Esophagus muscularis mucosa (tissue), 4 donors: ENCODE data around the gene ST3GAL3. TPM values are rescaled to one million over a fixed set of nuclear protein-coding genes. Genes with fewer than 3 reads are reported as not detected.

Source experiments
- DNase-seq: peaks from one replicate; pipeline ENCODE4 v3.0.0-alpha.2; 2017; ENCODE audit errors: extremely low spot score
- H3K27ac ChIP-seq, 4 donors: fragments of 200-600 bp; sonication (generic); replicated peaks in 1 of 4; 1 replicate in 3 of 4; 2 replicates in 1 of 4; pipeline ENCODE4 v1.5.1; 2016 to 2019; ENCODE audit warnings: mild to moderate bottlenecking in 1 of 4
- H3K27me3 ChIP-seq, 4 donors: fragments of 200-600 bp; sonication (generic); one replicate each; pipeline versions ENCODE4 v1.5.1 to v1.6.0; 2016 to 2019
- H3K36me3 ChIP-seq, 4 donors: fragments of 200-600 bp; sonication (generic); one replicate each; pipeline ENCODE4 v1.5.1; 2016 to 2019
- H3K4me1 ChIP-seq, 4 donors: fragments of 200-600 bp; sonication (generic); one replicate each; pipeline ENCODE4 v1.5.1; 2016 to 2019
- H3K4me3 ChIP-seq, 4 donors: fragments of 200-600 bp; sonication (generic); 1 replicate in 2 of 4; 2 replicates in 2 of 4; pipeline ENCODE4 v1.5.1; 2016 to 2019; ENCODE audit warnings: mild to moderate bottlenecking in 4 of 4, moderate library complexity in 1 of 4
- H3K9me3 ChIP-seq, 4 donors: fragments of 200-600 bp; sonication (generic); 1 replicate in 3 of 4; 2 replicates in 1 of 4; pipeline ENCODE4 v1.5.1; 2016 to 2019
- CTCF ChIP-seq, 3 experiments: fragments of 200-600 bp in 2 of 3; fragments of 450-650 bp in 1 of 3; sonication (generic) in 2 of 3; IDR thresholded peaks; one replicate each; pipeline ENCODE4 v1.5.1; 2017 to 2019; ENCODE audit warnings: antibody characterized with exemption in 3 of 3, mild to moderate bottlenecking in 2 of 3, moderate library complexity in 1 of 3
- EP300 ChIP-seq: sonication (generic); formaldehyde crosslinking; IDR thresholded peaks from one replicate; pipeline ENCODE4 v1.6.1; 2017; ENCODE audit warnings: antibody characterized with exemption
- POLR2A ChIP-seq: fragments of 450-650 bp; IDR thresholded peaks from one replicate; pipeline ENCODE4 v1.6.1; 2017; ENCODE audit warnings: antibody characterized with exemption, moderate library complexity, mild to moderate bottlenecking, low read depth
- POLR2AphosphoS5 ChIP-seq, 2 donors: sonication (generic); formaldehyde crosslinking; IDR thresholded peaks; one replicate each; pipeline ENCODE4 v1.6.1; 2017; ENCODE audit warnings: antibody characterized with exemption in 2 of 2
- WGBS: methylation state at CpG from one replicate; pipeline ENCODE4 v1.1.5; 2018; 5-methylcytosine and 5-hydroxymethylcytosine counted together
- intact Hi-C: fragments of 100-400 bp; cut with DNase I; formaldehyde crosslinking; loops from one replicate; pipeline ENCODE4 v1.15.1; 2023
- total RNA-seq, 4 donors: library from RNA; depleted of rRNA; stranded (reverse); fragments of >200 nt; gene quantifications; one replicate each; pipeline versions ENCODE4 v1.1.0 to v1.2.1, GENCODE V29; 2016

The ST3GAL3 gene
- total RNA-seq, 4 donors from 2014 or later = 23.3 to 37.1 (median 30.1) TPM

DNA sequence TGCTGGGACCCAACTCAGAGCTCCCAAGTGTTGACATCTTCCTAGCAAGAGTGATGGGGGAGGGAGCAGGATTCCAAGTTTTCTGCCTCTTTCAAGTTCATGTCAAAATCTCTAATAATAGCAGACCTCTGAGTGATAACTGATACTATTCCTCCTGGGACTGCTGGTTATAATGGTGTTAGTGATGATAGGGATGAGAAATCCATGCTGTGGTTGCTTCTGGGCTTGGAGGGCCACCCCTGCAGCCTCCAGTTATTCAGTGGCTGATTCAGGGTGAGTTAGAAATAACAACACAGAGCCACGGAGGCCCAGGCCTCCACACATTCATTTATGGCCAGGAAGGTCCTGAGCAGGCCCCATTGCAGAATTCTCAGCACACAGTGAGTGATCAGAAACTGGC lies 185.7 kb downstream of the ST3GAL3 start:
- Histone ChIP-seq H3K9me3 (no peaks in the 10 kb centered on the region), H3K36me3 (peaks cover 0 to 34% (median 4%) of the 10 kb centered on the region in 4 donors), H3K27me3 (no peaks in the 10 kb centered on the region), H3K4me3 (no peak overlapping the region), H3K27ac (no peak overlapping the region), H3K4me1 (peaks cover 0 to 5% (median 1%) of the 10 kb centered on the region in 4 donors)
- WGBS = 80% methylated on average over 1 of the region's 1 CpG
- no peak for TF ChIP-seq CTCF (IDR thresholded peaks at IDR 0.05)
- TF ChIP-seq EP300 = no peak
- no peak for TF ChIP-seq POLR2A
- no peak for TF ChIP-seq POLR2AphosphoS5 (IDR thresholded peaks at IDR 0.05)
- DNase-seq = no peak
- intact Hi-C loops = no loop called here

DNA sequence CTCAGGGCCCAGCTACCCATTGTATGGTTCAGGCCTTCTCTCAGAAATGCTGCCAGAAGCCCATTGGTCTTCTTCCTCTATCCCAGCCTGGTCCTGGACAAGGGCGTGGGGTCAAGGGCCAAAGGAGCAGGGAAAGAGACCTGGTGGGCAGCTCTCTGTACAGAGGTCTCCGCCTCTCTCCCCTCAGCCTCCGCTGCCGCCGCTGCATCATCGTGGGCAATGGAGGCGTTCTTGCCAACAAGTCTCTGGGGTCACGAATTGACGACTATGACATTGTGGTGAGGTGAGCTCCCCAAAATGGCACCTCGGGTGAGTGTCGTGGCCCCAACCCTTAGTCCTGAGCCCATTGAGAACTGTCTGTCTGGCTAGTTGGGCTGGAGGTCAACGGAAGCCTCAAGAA lies 191.6 kb downstream of the ST3GAL3 start:
- H3K36me3 ChIP-seq = peaks cover 14 to 70% (median 36%) of the 10 kb centered on the region in 4 donors
- no peaks in the 10 kb centered on the region for H3K9me3 ChIP-seq
- no peaks in the 10 kb centered on the region for H3K4me1 ChIP-seq
- TF ChIP-seq POLR2A = no peak
- TF ChIP-seq POLR2AphosphoS5 (IDR thresholded peaks at IDR 0.05) = no peak
- TF ChIP-seq EP300 = no peak
- 100% methylated on average over 2 of the region's 12 CpGs for WGBS
- no peak overlapping the region for H3K27ac ChIP-seq
- intact Hi-C loops = no loop called here
- H3K4me3 ChIP-seq = no peak overlapping the region
- H3K27me3 ChIP-seq = no peaks in the 10 kb centered on the region
- DNase-seq = no peak

- H3K36me3 ChIP-seq = peaks cover 14 to 57% (median 38%) of the 10 kb centered on the region in 4 donors
- TF ChIP-seq EP300 = no peak
- TF ChIP-seq POLR2A = no peak
- no peak for TF ChIP-seq CTCF (IDR thresholded peaks at IDR 0.05)
- TF ChIP-seq POLR2AphosphoS5 (IDR thresholded peaks at IDR 0.05) = no peak
- 100% methylated on average over 3 of the region's 3 CpGs for WGBS
- intact Hi-C loops = no loop called here
- no peaks in the 10 kb centered on the region for H3K27me3 ChIP-seq
- no peak overlapping the region for H3K4me3 ChIP-seq
- H3K27ac ChIP-seq = no peak overlapping the region
- DNase-seq = no peak
- no peaks in the 10 kb centered on the region for H3K9me3 ChIP-seq
- H3K4me1 ChIP-seq = no peaks in the 10 kb centered on the region
These were observed 193.1 kb downstream of the ST3GAL3 start for GRCh38 chr1:43900386-43900785.

- H3K36me3 ChIP-seq = peaks cover 14 to 47% (median 38%) of the 10 kb centered on the region in 4 donors
- intact Hi-C loops = no loop called here
- no peaks in the 10 kb centered on the region for H3K27me3 ChIP-seq
- H3K9me3 ChIP-seq = no peaks in the 10 kb centered on the region
- no peaks in the 10 kb centered on the region for H3K4me1 ChIP-seq
- no peak overlapping the region for H3K4me3 ChIP-seq
- H3K27ac ChIP-seq = no peak overlapping the region
- TF ChIP-seq POLR2A = no peak
- TF ChIP-seq CTCF (IDR thresholded peaks at IDR 0.05) = no peak
- TF ChIP-seq EP300 = no peak
- no peak for TF ChIP-seq POLR2AphosphoS5 (IDR thresholded peaks at IDR 0.05)
- no peak for DNase-seq
- WGBS = 92% methylated on average over 5 of the region's 7 CpGs
These were observed 194.0 kb downstream of the ST3GAL3 start for GRCh38 chr1:43901196-43901961.

DNA sequence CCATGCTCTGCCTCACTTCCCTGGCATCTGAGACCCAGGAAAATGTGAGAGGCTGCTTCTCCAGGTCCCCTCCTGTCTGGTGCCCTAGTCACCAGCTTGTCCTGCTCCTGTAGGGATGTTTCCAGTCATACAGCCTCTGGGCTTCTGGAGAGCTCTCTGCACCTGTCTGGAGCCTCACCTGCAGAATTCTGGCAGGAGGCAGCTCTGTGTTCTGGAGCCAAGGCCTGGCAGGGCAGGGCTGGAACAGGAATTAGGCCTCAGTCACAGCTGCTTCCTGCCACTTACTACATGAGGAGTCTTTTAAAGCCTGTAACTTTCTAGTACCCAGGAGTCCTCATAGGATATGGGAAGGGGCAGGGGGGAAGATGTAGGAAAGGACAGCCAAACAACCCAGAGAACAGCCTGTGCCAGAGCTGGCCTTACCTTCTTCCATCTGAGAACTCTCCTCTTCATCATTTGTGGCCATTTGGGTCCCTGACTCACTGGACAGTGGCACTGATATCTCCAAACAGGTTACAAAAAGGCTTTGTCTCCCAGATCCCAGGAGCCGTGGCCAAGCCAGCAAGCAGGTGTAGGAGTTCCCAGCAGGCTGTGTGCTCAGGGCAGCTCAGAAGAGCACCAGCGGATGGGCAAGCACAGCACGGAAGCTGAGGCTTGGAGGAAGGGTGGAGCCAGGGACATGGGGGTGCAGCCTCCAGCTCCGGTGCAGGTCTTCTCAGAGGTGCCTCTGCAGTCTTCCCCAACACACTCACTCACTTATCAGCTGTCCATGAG lies 194.9 kb downstream of the ST3GAL3 start:
- H3K36me3 ChIP-seq = peaks cover 14 to 48% (median 38%) of the 10 kb centered on the region in 4 donors
- H3K27me3 ChIP-seq = no peaks in the 10 kb centered on the region
- H3K4me3 ChIP-seq = no peak overlapping the region
- no peak for DNase-seq
- 96% methylated on average over 4 of the region's 4 CpGs for WGBS
- no peak for TF ChIP-seq POLR2AphosphoS5 (IDR thresholded peaks at IDR 0.05)
- TF ChIP-seq POLR2A = no peak
- TF ChIP-seq EP300 = no peak
- no peak for TF ChIP-seq CTCF (IDR thresholded peaks at IDR 0.05)
- no peaks in the 10 kb centered on the region for H3K9me3 ChIP-seq
- intact Hi-C loops = no loop called here
- no peak overlapping the region for H3K27ac ChIP-seq
- H3K4me1 ChIP-seq = no peaks in the 10 kb centered on the region
